GM18502 (cell line): ENCODE results near the gene POU4F1.
"Not testable (repeated sequence)": the region's sequence is repeated elsewhere in the genome, so short reads cannot be mapped to it uniquely, and the experiment has no call there.

Experiments used
- ATAC-seq: cut with Tn5 transposase; IDR thresholded peaks from one replicate; pipeline ENCODE4 v1.9.1; 2021; ENCODE audit warnings: mild to moderate bottlenecking; ENCODE audit not compliant: unreplicated experiment, poor library complexity

POU4F1 gene

DNA sequence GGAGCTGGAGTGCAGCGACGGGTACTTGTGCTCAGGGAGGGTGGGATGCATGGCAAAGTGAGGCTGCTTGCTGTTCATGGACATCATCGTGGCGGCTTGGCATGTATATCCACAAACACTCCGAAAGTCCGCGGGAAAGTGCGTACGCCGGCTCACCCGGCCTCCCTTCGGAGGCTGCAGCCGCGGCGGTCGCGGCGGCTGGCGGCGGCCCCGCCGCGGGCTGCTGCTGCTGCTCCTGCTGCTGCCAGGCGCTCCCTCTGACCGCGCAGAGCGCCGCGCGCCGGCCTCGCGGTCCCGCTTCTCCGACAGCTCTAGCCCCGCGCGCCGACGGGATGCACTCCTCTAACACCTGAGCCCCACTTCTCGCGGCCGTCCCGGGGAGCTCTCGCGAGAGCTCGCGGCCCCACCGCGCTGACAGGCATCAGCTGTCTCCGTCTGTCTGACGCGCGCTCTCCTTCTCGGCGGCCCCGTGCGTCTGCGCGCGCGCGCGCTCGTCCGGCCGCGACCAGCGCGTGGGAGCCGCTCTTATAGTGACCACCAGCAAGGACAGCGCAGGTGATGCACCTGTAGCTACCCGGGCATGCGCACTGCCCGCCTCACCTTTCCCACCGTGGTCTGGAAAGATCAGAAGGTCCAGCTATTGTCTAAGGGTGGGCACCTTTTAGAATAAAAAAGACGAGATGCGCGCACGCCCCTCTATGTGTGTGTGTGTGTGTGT lies at the start of gene POU4F1:
Gene POU4F1 (minus strand): TSS at position 313 of the 718 bp plus-strand sequence. CDS start 226 bp downstream, at position 87.
- peak; percentile 91 for ATAC-seq

DNA sequence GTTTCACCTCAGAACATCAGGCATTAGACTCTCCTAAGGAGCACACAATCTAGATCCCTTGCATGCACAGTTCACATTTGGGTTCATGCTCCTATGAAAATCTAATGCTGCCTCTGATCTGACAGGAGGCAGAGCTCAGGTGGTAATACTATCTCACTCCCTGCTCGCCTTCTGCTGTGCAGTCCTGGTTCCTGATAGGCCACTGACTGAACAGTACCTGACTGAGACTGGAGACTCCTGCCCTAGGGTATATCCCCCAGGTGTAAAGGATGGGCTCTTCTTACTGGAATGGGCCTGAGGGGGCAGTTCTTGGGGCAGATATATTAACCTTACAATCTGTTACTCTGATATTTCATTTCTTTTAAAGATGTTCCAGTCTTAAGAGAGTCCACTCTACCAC lies 49.3 kb upstream of the POU4F1 start:
- no peak for ATAC-seq

DNA sequence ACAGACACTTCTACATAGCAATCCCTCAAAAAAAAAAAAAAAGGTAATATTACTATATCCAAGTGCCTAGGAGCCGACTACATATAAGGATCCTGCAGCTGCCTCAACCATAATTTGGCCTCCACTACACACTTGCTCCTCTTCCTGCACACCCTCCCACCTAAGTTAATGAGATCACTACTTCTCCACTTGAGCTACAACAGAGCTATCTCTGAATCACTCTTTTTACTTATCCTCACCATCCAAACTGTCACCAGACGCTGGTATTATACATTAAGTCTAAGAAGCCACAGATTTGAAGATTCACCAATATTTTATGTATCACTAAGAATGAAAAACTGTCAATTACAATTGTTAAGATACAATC lies 47.3 kb upstream of the POU4F1 start:
- no peak for ATAC-seq

GRCh38 chr13:78649997-78650716 lies 46.8 kb upstream of the POU4F1 start:
- no peak for ATAC-seq

DNA sequence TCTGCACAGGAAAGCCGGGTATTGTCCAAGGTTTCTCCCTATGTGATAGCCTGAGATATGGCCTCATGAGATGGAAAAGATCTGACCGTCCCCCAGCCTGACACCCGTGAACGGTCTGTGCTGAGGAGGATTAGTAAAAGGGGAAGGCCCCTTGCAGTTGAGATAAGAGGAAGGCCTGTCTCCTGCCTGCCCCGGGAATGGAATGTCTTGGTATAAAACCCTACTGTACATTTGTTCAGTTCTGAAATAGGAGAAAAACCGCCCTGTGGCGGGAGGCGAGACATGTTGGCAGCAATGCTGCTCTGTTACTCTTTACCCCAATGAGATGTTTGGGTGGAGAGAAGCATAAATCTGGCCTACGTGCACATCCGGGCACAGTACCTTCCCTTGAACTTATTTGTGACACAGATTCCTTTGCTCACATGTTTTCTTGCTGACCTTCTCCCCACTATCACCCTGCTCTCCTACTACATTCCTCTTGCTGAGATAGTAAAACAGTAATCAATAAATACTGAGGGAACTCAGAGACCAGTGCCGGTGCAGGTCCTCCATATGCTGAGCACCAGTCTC lies 43.8 kb upstream of the POU4F1 start:
- ATAC-seq, result not testable (repeated sequence)

DNA sequence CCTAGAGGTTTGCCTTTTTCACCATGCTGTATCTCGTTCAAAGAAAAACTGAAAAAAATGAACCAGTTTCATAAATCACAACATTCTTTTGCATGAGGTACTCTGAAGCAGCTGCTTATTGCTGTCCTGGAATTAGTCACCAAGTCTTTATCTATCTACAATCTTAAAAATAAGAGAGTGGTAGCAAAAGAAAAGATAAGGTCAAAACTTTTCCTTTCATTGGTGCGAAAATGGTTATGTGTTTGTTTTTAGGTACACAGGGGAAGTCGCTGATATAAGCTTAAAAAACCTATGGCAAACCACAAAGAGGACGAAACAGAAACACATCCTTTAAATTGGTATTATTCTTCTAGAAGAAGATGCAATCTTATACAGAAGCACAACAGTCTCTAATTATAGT lies 34.9 kb upstream of the POU4F1 start:
- peak; percentile 82 for ATAC-seq

- ATAC-seq, result no peak
These were observed 33.1 kb upstream of the POU4F1 start for GRCh38 chr13:78636495-78636894.

GRCh38 chr13:78632996-78633395 lies 29.6 kb upstream of the POU4F1 start:
- ATAC-seq, result no peak

DNA sequence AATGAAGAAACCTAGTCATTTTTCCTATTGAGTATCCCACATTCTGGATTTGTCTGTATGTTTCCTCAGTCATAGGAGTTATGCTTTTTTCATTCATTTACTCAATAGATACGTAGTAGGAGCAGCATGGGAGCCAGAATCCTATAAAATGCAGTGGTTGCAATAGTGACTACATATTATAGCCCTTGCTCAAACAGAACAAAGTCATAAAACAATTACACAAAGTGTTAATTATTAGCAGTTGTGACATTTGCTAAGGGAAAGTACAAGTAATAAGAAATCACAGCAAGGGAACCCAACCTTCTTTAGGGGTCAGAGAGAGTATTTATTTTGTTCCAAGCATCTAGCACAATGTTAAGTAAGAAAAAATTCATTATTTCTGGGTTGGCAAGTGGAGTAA lies 27.7 kb upstream of the POU4F1 start:
- ATAC-seq, result no peak

DNA sequence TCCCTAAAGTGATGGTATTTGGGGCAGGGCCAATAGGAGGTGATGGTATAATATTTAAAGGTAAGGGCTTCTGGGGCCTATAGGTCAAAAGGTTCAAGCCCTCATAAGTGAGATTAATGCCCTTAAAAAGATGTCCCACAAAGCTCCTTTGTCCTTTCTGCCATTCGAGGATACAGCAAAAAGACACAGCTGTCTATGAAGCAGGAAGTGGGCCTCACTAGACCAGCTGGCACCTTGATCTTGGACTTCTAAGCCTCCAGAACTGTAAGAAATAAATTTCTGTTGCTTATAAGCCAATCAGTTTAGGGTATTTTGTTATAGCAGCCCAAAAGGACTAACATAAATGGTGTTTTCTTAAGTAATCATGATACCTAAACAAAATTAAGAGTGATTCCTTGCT lies 27.2 kb upstream of the POU4F1 start:
- ATAC-seq, result no peak

- no peak for ATAC-seq
These were observed 22.0 kb upstream of the POU4F1 start for GRCh38 chr13:78625384-78625783.

DNA sequence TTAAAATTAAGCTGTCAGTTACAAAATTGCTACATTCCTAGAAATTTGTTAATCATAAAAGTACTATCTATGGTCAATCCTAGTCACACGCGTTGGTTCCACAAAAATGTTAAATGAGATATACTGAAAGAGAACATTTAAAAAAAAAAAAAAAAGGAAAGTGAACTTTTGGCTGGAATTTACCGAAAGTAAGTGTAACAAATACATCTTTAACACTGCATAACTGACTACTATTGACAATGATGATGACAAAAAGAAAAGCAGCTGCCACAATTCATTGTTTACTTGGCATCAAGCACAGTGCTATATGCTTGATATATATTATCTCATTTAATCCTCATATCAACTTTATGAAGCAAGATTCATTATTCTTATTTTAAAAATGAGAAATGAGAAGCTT lies 19.8 kb upstream of the POU4F1 start:
- no peak for ATAC-seq

- no peak for ATAC-seq
These were observed 17.7 kb upstream of the POU4F1 start for GRCh38 chr13:78620936-78621470.

- no peak for ATAC-seq
These were observed 15.1 kb upstream of the POU4F1 start for GRCh38 chr13:78618411-78618810.

GRCh38 chr13:78611040-78611439 lies 7.7 kb upstream of the POU4F1 start:
- no peak for ATAC-seq

DNA sequence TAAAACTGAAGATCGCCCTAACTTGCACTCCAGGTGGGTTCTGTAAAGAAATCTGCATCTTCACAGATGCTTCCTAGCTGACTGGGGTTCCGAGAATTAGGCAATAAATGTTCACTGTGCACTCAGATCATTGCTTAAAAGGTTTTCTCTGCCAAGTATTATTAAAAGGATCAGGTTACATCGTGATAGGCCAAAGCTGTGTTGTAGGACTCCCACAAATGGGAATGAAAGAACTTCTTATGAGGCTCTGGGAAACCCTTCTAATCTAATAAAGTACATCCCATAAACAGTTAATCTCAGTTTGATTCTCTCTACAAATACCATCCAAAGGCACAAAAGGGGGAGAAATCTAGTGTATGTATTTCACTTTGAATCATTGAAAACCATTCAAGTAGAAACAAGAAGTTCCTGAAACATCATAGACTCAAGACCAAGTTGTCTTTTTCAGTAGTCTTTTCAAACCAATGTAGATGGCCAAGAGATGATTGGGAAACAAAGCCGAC lies 7.1 kb upstream of the POU4F1 start:
- peak; percentile 32 for ATAC-seq

DNA sequence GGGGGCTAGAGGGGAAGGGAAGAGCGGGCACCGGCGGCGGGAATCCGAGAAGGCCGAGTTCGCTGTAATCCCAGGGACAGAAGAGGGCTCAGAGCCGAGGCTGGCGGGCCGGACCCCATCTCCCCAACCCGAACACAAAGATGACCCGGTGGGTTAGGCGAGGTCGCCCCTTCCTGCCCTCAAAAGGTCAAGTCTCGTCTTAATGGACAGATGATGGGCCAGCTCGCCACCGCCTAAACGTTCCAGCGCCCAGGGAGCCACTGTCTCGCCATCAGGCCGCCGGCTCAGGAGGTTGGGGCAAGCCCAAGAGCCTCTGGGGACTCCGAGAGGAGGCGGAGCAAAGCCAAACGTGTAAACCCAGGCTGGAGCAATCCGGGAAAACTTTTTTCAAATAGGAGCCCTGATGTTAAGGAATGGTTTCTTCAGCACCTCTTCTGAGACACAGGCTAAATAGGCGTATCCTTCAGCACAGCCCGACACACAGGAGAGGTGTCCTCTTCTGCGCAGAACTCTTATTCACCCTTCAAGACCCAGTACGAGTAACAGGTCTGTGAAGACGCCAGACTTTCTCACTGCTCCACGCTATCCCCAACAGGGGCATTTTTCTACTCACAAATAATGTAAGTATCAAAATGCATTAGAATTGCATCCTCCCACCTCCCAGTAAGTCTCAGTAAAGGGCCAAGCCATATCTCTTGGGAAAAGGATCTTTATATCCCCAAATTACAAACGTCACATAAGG lies 6.3 kb upstream of the POU4F1 start:
- no peak for ATAC-seq

DNA sequence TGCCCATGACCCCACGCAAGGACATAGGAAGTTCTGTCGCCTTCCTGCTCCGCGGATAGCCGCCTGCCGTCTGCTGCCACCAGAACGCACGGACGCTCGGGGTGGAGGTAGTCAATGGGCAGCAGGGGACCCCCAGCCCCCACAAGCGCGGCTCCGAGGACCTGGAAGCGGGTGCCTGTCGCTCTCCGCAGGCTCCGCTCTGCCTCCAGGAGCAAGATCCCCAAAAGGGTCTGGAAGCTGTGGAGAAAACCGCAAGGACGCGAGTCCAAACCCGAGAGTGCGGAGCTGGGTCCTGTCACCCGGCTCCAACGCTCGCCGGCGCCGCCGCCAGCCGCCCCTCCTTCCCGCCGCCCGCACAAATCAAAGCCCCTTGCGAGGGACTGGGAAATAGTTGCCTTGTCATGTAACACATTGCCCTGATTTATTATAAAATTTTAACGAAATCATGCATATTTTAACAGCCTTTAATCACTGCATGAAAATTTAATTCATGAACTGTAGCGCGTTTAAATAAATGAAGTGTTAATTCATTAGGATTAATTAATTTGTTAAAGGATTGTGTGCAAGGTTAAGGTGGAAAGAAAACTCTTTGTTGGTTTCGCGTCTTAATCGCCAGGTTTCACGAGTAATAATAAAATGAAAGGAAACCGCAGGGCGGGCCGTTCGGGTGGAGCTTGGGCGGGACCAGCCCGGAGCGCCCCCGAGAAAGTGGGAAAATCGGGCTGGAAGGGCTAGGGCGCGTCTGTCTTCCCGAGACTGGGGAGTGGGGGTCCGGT lies 5.5 kb upstream of the POU4F1 start:
- ATAC-seq, result no peak

DNA sequence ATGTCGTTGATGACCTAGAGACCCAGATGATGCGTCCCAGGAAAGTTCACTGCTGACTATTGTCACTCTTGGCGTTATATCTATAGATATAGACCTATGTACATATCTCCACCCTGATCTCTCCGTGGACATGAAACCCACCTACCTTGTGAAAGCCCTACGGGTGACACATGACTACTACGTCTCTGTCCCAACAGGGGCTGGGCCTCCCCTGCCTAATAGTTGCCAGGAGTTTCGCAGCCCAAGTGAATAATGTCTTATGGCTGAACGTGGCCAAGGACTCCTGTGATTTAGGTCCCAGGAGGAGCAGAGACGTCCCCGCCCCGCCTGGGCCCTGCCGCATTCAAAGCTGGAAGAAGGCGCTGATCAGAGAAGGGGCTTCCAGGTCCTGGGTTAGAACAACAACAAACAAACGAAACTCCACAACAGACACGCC lies 4.9 kb upstream of the POU4F1 start:
- ATAC-seq, result no peak
